HepG2 (cell line): ENCODE data around the gene OTOP1. TPM values are rescaled to one million over a fixed set of nuclear protein-coding genes. Genes with fewer than 3 reads are reported as not detected.

Experiments
- ATAC-seq: fragments of 200-7000 bp; cut with Tn5 transposase; 3 replicates; pipeline ENCODE4 v1.9.1; 2020; ENCODE audit warnings: mild to moderate bottlenecking, moderate library complexity
- BruUV-seq: library from RNA; stranded (reverse); fragments of 400-500 nt; replicated peaks from 2 replicates; lab custom pipeline; 2021; lab: Mats Ljungman, UMichigan
- CTCF ChIA-PET: fragments of 300-600 bp; formaldehyde crosslinking; extraction: SDS; loops from one replicate; lab custom pipeline; 2021; ENCODE audit warnings: low total read pairs, inconsistent platforms, low intra/inter-chr PET ratio; lab: Yijun Ruan, JAX
- POLR2A ChIA-PET: fragments of 350-600 bp; sonication (Branson Sonifier 250); formaldehyde crosslinking; loops from one replicate; lab custom pipeline; 2020; ENCODE audit warnings: antibody characterized with exemption, inconsistent platforms; lab: Yijun Ruan, JAX
- DNase-seq: peaks from one replicate; pipeline ENCODE4 v3.0.0-alpha.2; 2015; ENCODE audit warnings: low spot score
- FAIRE-seq: peaks from 3 replicates; lab custom pipeline; 2011; peaks lifted over from hg19 to GRCh38; lab: Jason Lieb, UNC
- H2AFZ ChIP-seq: one replicate; pipeline ENCODE4 v1.6.1; 2011; ENCODE audit warnings: low read length, inconsistent platforms
- H3K27ac ChIP-seq: fragments of 300-600 bp; 3 replicates; pipeline ENCODE4 v1.8.0; 2011; ENCODE audit warnings: mixed run types, mild to moderate bottlenecking, mixed read lengths, low read length, inconsistent platforms; ENCODE audit not compliant: insufficient read depth; ENCODE audit errors: extremely low read length
- H3K27me3 ChIP-seq, 2 experiments: fragments of 200-600 bp in 1 of 2; 2 replicates in 1 of 2; 3 replicates in 1 of 2; pipeline versions ENCODE4 v1.6.0 to v1.8.0; 2011; ENCODE audit warnings: low read length in 2 of 2, mild to moderate bottlenecking in 2 of 2, moderate library complexity in 2 of 2, inconsistent platforms in 1 of 2; ENCODE audit not compliant: insufficient read depth in 2 of 2, control insufficient read depth in 1 of 2
- H3K36me3 ChIP-seq, 2 experiments: fragments of 200-600 bp in 1 of 2; replicated peaks in 1 of 2; 2 replicates in 1 of 2; 3 replicates in 1 of 2; pipeline versions ENCODE4 v1.5.1 to v1.8.0; 2011; ENCODE audit warnings: low read length in 2 of 2, inconsistent platforms in 1 of 2; ENCODE audit not compliant: insufficient read depth in 2 of 2, control insufficient read depth in 1 of 2
- H3K4me1 ChIP-seq: 2 replicates; pipeline ENCODE4 v1.5.1; 2012; ENCODE audit warnings: low read length, inconsistent platforms; ENCODE audit not compliant: insufficient read depth
- H3K4me2 ChIP-seq: 2 replicates; pipeline ENCODE4 v1.6.0; 2011; ENCODE audit warnings: low read depth, low read length, inconsistent platforms
- H3K4me3 ChIP-seq, 3 experiments: fragments of 200-600 bp in 1 of 3; sonication (generic), shearing (Covaris generic) in 1 of 3; replicated peaks in 1 of 3; 2 replicates each; pipeline ENCODE4 v1.5.1; 2011 to 2016; ENCODE audit warnings: low read length in 3 of 3, inconsistent platforms in 2 of 3, low read depth in 2 of 3, mild to moderate bottlenecking in 2 of 3, control low read depth in 1 of 3, mixed read lengths in 1 of 3; ENCODE audit not compliant: insufficient read depth in 1 of 3
- H3K79me2 ChIP-seq: one replicate; pipeline ENCODE4 v1.6.1; 2011; ENCODE audit warnings: low read length, inconsistent platforms; ENCODE audit not compliant: insufficient read depth
- H3K9ac ChIP-seq: 2 replicates; pipeline ENCODE4 v1.6.0; 2011; ENCODE audit warnings: mild to moderate bottlenecking, low read depth, low read length, inconsistent platforms; ENCODE audit not compliant: insufficient read depth
- H3K9me3 ChIP-seq: 2 replicates; pipeline ENCODE4 v1.5.1; 2012; ENCODE audit warnings: mild to moderate bottlenecking, low read length
- H4K20me1 ChIP-seq: 2 replicates; pipeline ENCODE4 v1.6.0; 2011; ENCODE audit warnings: inconsistent platforms, mild to moderate bottlenecking, low read length, moderate library complexity; ENCODE audit not compliant: insufficient read depth
- CBX2 ChIP-seq, 2 experiments: fragments of 200-600 bp in 1 of 2; sonication (generic); formaldehyde crosslinking in 1 of 2; IDR thresholded peaks; 2 replicates each; pipeline versions ENCODE4 v1.7.0 to v1.8.1; 2018 to 2022; ENCODE audit warnings: low read depth in 2 of 2, low read length in 1 of 2, mild to moderate bottlenecking in 1 of 2, missing genetic modification reagents in 1 of 2
- CEBPB ChIP-seq: IDR thresholded peaks from 2 replicates; pipeline ENCODE4 v1.6.1; 2011; ENCODE audit warnings: low read depth, low read length, improper control_type of control experiment, borderline replicate concordance
- MYNN ChIP-seq: sonication (generic); formaldehyde crosslinking; IDR thresholded peaks from 2 replicates; pipeline ENCODE4 v1.4.0; 2020; ENCODE audit warnings: mild to moderate bottlenecking, low read depth, missing genetic modification reagents
- PAF1 ChIP-seq: IDR thresholded peaks from 2 replicates; pipeline ENCODE4 v1.6.1; 2016; ENCODE audit warnings: missing genetic modification reagents, missing compliant biosample characterization
- PLRG1 ChIP-seq: fragments of 450-650 bp; conservative IDR thresholded peaks from 2 replicates; pipeline ENCODE4 v1.6.1; 2016
- SAFB2 ChIP-seq: sonication (generic); formaldehyde crosslinking; IDR thresholded peaks from 2 replicates; pipeline ENCODE4 v1.5.1; 2020; ENCODE audit warnings: missing genetic modification reagents, low read depth, mild to moderate bottlenecking, borderline replicate concordance
- ZFX ChIP-seq: sonication (generic); formaldehyde crosslinking; IDR thresholded peaks from 2 replicates; pipeline ENCODE4 v1.4.0; 2020; ENCODE audit warnings: mild to moderate bottlenecking, low read depth, missing genetic modification reagents, moderate library complexity
- ZNF121 ChIP-seq: sonication (generic); formaldehyde crosslinking; IDR thresholded peaks from 2 replicates; pipeline ENCODE4 v1.5.0; 2020; ENCODE audit warnings: mild to moderate bottlenecking, missing genetic modification reagents
- ZNF143 ChIP-seq: sonication (generic); formaldehyde crosslinking; IDR thresholded peaks from 2 replicates; pipeline ENCODE4 v1.4.0; 2020; ENCODE audit warnings: missing genetic modification reagents
- ZNF251 ChIP-seq: sonication (generic); formaldehyde crosslinking; IDR thresholded peaks from 2 replicates; pipeline ENCODE4 v1.9.0; 2021; ENCODE audit warnings: mild to moderate bottlenecking, missing genetic modification reagents
- ZNF383 ChIP-seq: sonication (generic); formaldehyde crosslinking; IDR thresholded peaks from 2 replicates; pipeline ENCODE4 v1.4.0; 2020; ENCODE audit warnings: missing genetic modification reagents, mild to moderate bottlenecking, borderline replicate concordance
- WGBS: methylation state at CpG from one replicate; pipeline ENCODE4 v1.1.6; 2017; ENCODE audit warnings: low lambda C conversion rate; 5-methylcytosine and 5-hydroxymethylcytosine counted together
- in situ Hi-C: cut with HindIII; loops from 2 replicates; pipeline ENCODE4 v1.10.0; 2017; ENCODE audit warnings: low pct_unique_long_range_greater_than_20kb; ENCODE audit not compliant: extremely low pct_ligation_motif_present
- intact Hi-C: fragments of 100-400 bp; cut with micrococcal nuclease; formaldehyde crosslinking; loops from one replicate; pipeline ENCODE4 v1.10.0; 2022; ENCODE audit not compliant: unreplicated experiment
- polyA plus RNA-seq, 8 experiments: library from polyadenylated mRNA; depleted of rRNA in 3 of 8; stranded (reverse) in 7 of 8; unstranded in 1 of 8; fragments of >200 nt; fragmentation: Illumina TruSeq in 4 of 8; extraction: Trizol in 4 of 8; gene quantifications; 2 replicates each; pipeline versions ENCODE4 v1.2.1 to v1.2.3, GENCODE V29; 2011 to 2016; ENCODE audit warnings: low read depth in 4 of 8, missing spikeins in 1 of 8, mixed read lengths in 1 of 8; ENCODE audit not compliant: insufficient read depth in 1 of 8
- total RNA-seq, 5 experiments: library from RNA; depleted of rRNA; stranded (reverse); fragments of >200 nt; fragmentation: Illumina TruSeq; extraction: Trizol; gene quantifications; 2 replicates each; pipeline ENCODE4 v1.2.3, GENCODE V29; 2016; ENCODE audit warnings: low read depth in 1 of 5
- TF ChIP-seq, protein P1 (sequence below): sonication (generic); formaldehyde crosslinking; IDR thresholded peaks from 2 replicates; pipeline ENCODE4 v1.5.1; 2020; ENCODE audit warnings: mild to moderate bottlenecking, missing genetic modification reagents, borderline replicate concordance

Gene OTOP1
- total and polyA plus RNA-seq, 2 of the 13 experiments (the other 11 are each of a cell fraction or from before 2014, with no cell fraction given), result not detected

DNA sequence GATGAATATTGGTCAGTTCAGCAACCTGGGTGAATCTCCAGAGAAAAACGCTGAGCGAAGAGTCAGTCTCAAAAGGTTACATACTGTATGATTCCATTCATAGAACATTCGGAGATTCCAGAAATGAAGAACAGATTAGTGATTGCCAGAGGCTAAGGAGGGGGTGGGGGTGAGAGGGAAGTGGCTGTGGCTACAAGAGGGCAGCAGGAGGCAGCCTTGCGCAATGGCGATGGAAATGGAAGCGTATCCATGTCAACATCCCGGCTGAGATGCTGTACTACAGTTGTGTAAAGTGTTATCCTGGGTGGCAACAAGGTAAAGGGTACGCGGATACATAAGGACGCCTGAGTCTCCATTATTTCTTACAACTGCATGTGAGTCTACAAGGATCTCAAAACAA is 45.2 kb upstream of the OTOP1 start (continued):
- TF ChIP-seq CEBPB, result peak; percentile 74
- no peak for TF ChIP-seq PAF1 (CRISPR knock-in tag)
- no peak for TF ChIP-seq SAFB2
- TF ChIP-seq CBX2 (IDR thresholded peaks at IDR 0.05; ENCODE audit: low read depth, low read length), result no peak
- TF ChIP-seq CBX2 (CRISPR knock-in tag; IDR thresholded peaks at IDR 0.05; ENCODE audit: low read depth), result no peak
- no peak for TF ChIP-seq ZNF251 (CRISPR knock-in tag)
- no peak for TF ChIP-seq ZFX (CRISPR knock-in tag)
- TF ChIP-seq, protein P1, sequence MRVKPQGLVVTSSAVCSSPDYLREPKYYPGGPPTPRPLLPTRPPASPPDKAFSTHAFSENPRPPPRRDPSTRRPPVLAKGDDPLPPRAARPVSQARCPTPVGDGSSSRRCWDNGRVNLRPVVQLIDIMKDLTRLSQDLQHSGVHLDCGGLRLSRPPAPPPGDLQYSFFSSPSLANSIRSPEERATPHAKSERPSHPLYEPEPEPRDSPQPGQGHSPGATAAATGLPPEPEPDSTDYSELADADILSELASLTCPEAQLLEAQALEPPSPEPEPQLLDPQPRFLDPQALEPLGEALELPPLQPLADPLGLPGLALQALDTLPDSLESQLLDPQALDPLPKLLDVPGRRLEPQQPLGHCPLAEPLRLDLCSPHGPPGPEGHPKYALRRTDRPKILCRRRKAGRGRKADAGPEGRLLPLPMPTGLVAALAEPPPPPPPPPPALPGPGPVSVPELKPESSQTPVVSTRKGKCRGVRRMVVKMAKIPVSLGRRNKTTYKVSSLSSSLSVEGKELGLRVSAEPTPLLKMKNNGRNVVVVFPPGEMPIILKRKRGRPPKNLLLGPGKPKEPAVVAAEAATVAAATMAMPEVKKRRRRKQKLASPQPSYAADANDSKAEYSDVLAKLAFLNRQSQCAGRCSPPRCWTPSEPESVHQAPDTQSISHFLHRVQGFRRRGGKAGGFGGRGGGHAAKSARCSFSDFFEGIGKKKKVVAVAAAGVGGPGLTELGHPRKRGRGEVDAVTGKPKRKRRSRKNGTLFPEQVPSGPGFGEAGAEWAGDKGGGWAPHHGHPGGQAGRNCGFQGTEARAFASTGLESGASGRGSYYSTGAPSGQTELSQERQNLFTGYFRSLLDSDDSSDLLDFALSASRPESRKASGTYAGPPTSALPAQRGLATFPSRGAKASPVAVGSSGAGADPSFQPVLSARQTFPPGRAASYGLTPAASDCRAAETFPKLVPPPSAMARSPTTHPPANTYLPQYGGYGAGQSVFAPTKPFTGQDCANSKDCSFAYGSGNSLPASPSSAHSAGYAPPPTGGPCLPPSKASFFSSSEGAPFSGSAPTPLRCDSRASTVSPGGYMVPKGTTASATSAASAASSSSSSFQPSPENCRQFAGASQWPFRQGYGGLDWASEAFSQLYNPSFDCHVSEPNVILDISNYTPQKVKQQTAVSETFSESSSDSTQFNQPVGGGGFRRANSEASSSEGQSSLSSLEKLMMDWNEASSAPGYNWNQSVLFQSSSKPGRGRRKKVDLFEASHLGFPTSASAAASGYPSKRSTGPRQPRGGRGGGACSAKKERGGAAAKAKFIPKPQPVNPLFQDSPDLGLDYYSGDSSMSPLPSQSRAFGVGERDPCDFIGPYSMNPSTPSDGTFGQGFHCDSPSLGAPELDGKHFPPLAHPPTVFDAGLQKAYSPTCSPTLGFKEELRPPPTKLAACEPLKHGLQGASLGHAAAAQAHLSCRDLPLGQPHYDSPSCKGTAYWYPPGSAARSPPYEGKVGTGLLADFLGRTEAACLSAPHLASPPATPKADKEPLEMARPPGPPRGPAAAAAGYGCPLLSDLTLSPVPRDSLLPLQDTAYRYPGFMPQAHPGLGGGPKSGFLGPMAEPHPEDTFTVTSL (CRISPR knock-in tag), result no peak

DNA sequence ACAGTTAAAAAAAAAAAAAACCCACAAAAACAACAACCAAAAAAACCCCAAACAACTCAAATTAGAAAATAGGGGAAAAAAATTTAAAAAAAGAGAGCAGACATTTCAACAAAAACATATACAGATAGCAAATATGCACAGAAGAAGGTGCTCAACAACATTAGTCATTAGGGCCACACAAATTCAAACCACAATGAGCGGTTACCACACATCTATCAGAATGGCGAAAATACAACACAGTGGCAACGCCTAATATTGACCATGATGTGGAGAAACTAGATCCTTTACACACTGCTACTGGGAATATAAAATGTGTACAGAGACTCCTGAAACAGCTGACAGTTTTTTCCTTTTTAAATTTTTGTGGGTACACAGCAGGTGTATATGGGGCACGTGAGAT is 43.8 kb upstream of the OTOP1 start:
- H3K9me3 ChIP-seq, result no peaks in the 10 kb centered on the region
- H3K36me3 ChIP-seq, result peaks cover 31 to 64% of the 10 kb centered on the region in 2 experiments; a peak in 4 of 5 replicates
- ChIA-PET CTCF (no interaction called here), POLR2A (no interaction called here)
- no peak overlapping the region for H3K9ac ChIP-seq
- no peaks in the 10 kb centered on the region for H4K20me1 ChIP-seq
- no peaks in the 10 kb centered on the region for H3K27me3 ChIP-seq
- H3K79me2 ChIP-seq, result no peaks in the 10 kb centered on the region
- H3K4me2 ChIP-seq, result no peak overlapping the region
- 79% methylated on average over 4 of the region's 4 CpGs for WGBS
- no peak overlapping the region for H3K27ac ChIP-seq
- no peak for DNase-seq
- no peak overlapping the region for H3K4me3 ChIP-seq
- intact Hi-C loops, result no loop called here
- no peaks in the 10 kb centered on the region for H3K4me1 ChIP-seq
- BruUV-seq, result no TSS peak
- no peak overlapping the region for H2AFZ ChIP-seq
- FAIRE-seq, result no peak
- in situ Hi-C loops, result no loop called here
- ATAC-seq, result no peak
- TF ChIP-seq ZNF143 (CRISPR knock-in tag) (no peak), MYNN (CRISPR knock-in tag) (no peak), ZNF383 (CRISPR knock-in tag) (no peak), PLRG1 (no peak), ZNF121 (CRISPR knock-in tag) (no peak)
